GM23338 (cell line): Measurements from ENCODE around the gene NAAA.
"Not testable (repeated sequence)": the region's sequence is repeated elsewhere in the genome, so short reads cannot be mapped to it uniquely, and the experiment has no call there.

Experiments
- EZH2 ChIP-seq: fragments of 200-600 bp; sonication (generic); IDR thresholded peaks from one replicate; pipeline ENCODE4 v1.8.0; 2017; ENCODE audit warnings: antibody characterized with exemption, mild to moderate bottlenecking, low read depth; ENCODE audit not compliant: unreplicated experiment
- JUNB ChIP-seq: IDR thresholded peaks from one replicate; pipeline ENCODE4 v1.6.1; 2016; ENCODE audit warnings: antibody characterized with exemption; ENCODE audit not compliant: unreplicated experiment
- TF ChIP-seq, protein P1 (sequence below): IDR thresholded peaks from one replicate; pipeline ENCODE4 v1.6.1; 2018; ENCODE audit warnings: antibody characterized with exemption; ENCODE audit not compliant: unreplicated experiment
- TF ChIP-seq, protein P2 (sequence below), 2 experiments: fragments of 200-600 bp in 1 of 2; sonication (generic) in 1 of 2; conservative IDR thresholded peaks; 2 replicates each; pipeline versions ENCODE4 v1.5.1 to v1.6.1; 2016 to 2017; ENCODE audit warnings: antibody characterized with exemption in 2 of 2, low read depth in 2 of 2, mild to moderate bottlenecking in 2 of 2, moderate library complexity in 1 of 2
- TF ChIP-seq, protein P3 (sequence below): IDR thresholded peaks from 2 replicates; pipeline ENCODE4 v1.6.1; 2016; ENCODE audit warnings: antibody characterized with exemption

- TF ChIP-seq EZH2, JUNB: not testable (repeated sequence)
- TF ChIP-seq, protein P1, sequence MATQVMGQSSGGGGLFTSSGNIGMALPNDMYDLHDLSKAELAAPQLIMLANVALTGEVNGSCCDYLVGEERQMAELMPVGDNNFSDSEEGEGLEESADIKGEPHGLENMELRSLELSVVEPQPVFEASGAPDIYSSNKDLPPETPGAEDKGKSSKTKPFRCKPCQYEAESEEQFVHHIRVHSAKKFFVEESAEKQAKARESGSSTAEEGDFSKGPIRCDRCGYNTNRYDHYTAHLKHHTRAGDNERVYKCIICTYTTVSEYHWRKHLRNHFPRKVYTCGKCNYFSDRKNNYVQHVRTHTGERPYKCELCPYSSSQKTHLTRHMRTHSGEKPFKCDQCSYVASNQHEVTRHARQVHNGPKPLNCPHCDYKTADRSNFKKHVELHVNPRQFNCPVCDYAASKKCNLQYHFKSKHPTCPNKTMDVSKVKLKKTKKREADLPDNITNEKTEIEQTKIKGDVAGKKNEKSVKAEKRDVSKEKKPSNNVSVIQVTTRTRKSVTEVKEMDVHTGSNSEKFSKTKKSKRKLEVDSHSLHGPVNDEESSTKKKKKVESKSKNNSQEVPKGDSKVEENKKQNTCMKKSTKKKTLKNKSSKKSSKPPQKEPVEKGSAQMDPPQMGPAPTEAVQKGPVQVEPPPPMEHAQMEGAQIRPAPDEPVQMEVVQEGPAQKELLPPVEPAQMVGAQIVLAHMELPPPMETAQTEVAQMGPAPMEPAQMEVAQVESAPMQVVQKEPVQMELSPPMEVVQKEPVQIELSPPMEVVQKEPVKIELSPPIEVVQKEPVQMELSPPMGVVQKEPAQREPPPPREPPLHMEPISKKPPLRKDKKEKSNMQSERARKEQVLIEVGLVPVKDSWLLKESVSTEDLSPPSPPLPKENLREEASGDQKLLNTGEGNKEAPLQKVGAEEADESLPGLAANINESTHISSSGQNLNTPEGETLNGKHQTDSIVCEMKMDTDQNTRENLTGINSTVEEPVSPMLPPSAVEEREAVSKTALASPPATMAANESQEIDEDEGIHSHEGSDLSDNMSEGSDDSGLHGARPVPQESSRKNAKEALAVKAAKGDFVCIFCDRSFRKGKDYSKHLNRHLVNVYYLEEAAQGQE, result not testable (repeated sequence)
- TF ChIP-seq, protein P2, sequence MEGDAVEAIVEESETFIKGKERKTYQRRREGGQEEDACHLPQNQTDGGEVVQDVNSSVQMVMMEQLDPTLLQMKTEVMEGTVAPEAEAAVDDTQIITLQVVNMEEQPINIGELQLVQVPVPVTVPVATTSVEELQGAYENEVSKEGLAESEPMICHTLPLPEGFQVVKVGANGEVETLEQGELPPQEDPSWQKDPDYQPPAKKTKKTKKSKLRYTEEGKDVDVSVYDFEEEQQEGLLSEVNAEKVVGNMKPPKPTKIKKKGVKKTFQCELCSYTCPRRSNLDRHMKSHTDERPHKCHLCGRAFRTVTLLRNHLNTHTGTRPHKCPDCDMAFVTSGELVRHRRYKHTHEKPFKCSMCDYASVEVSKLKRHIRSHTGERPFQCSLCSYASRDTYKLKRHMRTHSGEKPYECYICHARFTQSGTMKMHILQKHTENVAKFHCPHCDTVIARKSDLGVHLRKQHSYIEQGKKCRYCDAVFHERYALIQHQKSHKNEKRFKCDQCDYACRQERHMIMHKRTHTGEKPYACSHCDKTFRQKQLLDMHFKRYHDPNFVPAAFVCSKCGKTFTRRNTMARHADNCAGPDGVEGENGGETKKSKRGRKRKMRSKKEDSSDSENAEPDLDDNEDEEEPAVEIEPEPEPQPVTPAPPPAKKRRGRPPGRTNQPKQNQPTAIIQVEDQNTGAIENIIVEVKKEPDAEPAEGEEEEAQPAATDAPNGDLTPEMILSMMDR (conservative IDR thresholded peaks at IDR 0.05; ENCODE audit: low read depth in 2 of 2), result not testable (repeated sequence)
- TF ChIP-seq, protein P3, sequence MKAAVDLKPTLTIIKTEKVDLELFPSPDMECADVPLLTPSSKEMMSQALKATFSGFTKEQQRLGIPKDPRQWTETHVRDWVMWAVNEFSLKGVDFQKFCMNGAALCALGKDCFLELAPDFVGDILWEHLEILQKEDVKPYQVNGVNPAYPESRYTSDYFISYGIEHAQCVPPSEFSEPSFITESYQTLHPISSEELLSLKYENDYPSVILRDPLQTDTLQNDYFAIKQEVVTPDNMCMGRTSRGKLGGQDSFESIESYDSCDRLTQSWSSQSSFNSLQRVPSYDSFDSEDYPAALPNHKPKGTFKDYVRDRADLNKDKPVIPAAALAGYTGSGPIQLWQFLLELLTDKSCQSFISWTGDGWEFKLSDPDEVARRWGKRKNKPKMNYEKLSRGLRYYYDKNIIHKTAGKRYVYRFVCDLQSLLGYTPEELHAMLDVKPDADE, result not testable (repeated sequence)
Measured at GRCh38 chr4:75962072-75962471, 21.3 kb upstream of the NAAA start.
